SU-DHL-6 (cell line): Measurements from ENCODE around the gene MAP1B.
"Not testable (repeated sequence)": the region's sequence is repeated elsewhere in the genome, so short reads cannot be mapped to it uniquely, and the experiment has no call there.

ENCODE experiments used
- H2AFZ ChIP-seq: fragments of 200-600 bp; sonication (generic); 2 replicates; pipeline ENCODE4 v1.6.1; 2014; ENCODE audit warnings: low read depth, mild to moderate bottlenecking, moderate library complexity, mixed read lengths, antibody characterized with exemption, low read length; ENCODE audit not compliant: severe bottlenecking
- H3F3A ChIP-seq: fragments of 200-600 bp; shearing (Covaris generic); 2 replicates; pipeline ENCODE4 v1.6.0; 2016; ENCODE audit warnings: antibody characterized with exemption, mild to moderate bottlenecking; ENCODE audit not compliant: insufficient read depth
- H3K27ac ChIP-seq: fragments of 200-600 bp; sonication (generic); 2 replicates; pipeline ENCODE4 v1.5.1; 2016; ENCODE audit warnings: low read depth, mild to moderate bottlenecking, low read length, moderate library complexity, mixed read lengths
- H3K27me3 ChIP-seq: fragments of 200-600 bp; sonication (generic), shearing (Covaris generic); 2 replicates; pipeline ENCODE4 v1.6.0; 2014; ENCODE audit warnings: mild to moderate bottlenecking, low read length
- H3K36me3 ChIP-seq: fragments of 200-600 bp; sonication (generic); 2 replicates; pipeline ENCODE4 v1.6.1; 2014; ENCODE audit warnings: mild to moderate bottlenecking, low read length, mixed read lengths
- H3K4me2 ChIP-seq: fragments of 300-600, 200-600 bp; shearing (Covaris generic), sonication (generic); 2 replicates; pipeline ENCODE4 v1.6.0; 2014; ENCODE audit warnings: low read length, low read depth, mild to moderate bottlenecking; ENCODE audit not compliant: poor library complexity, severe bottlenecking
- H3K4me3 ChIP-seq: fragments of 200-600 bp; sonication (generic); 2 replicates; pipeline ENCODE4 v1.5.1; 2014; ENCODE audit warnings: antibody characterized with exemption, low read length, mild to moderate bottlenecking, mixed read lengths; ENCODE audit not compliant: insufficient read depth, poor library complexity, severe bottlenecking
- H3K79me2 ChIP-seq: fragments of 200-600 bp; sonication (generic); 2 replicates; pipeline ENCODE4 v1.6.1; 2014; ENCODE audit warnings: mild to moderate bottlenecking, low read length, moderate library complexity; ENCODE audit not compliant: insufficient read depth
- H3K9ac ChIP-seq: fragments of 200-600 bp; sonication (generic); 2 replicates; pipeline ENCODE4 v1.7.0; 2014; ENCODE audit warnings: mild to moderate bottlenecking, low read length
- H3K9me2 ChIP-seq: fragments of 200-600 bp; sonication (generic); replicated peaks from 2 replicates; pipeline ENCODE4 v1.6.1; 2014; ENCODE audit warnings: low read length; ENCODE audit not compliant: insufficient read depth
- H3K9me3 ChIP-seq: fragments of 200-600 bp; sonication (generic); 2 replicates; pipeline ENCODE4 v1.6.1; 2014; ENCODE audit warnings: low read length, mixed read lengths; ENCODE audit not compliant: insufficient read depth
- H4K20me1 ChIP-seq: fragments of 200-600 bp; sonication (generic); 2 replicates; pipeline ENCODE4 v1.6.1; 2014; ENCODE audit warnings: low read depth, mild to moderate bottlenecking, antibody characterized with exemption, low read length, moderate library complexity, mixed read lengths
- CTCF ChIP-seq: fragments of 200-600 bp; sonication (generic); IDR thresholded peaks from one replicate; pipeline ENCODE4 v1.5.1; 2017; ENCODE audit warnings: antibody characterized with exemption, mild to moderate bottlenecking, low read length, moderate library complexity; ENCODE audit not compliant: insufficient read depth, poor library complexity, severe bottlenecking
- EZH2phosphoT487 ChIP-seq: fragments of 200-600 bp; sonication (generic), shearing (Covaris generic); conservative IDR thresholded peaks from 2 replicates; pipeline ENCODE4 v1.6.1; 2018; ENCODE audit warnings: mild to moderate bottlenecking, antibody characterized with exemption, low read length, moderate library complexity, mixed read lengths

MAP1B gene

GRCh38 chr5:72085319-72085718 lies 22.0 kb upstream of the MAP1B start:
- no peaks in the 10 kb centered on the region for H3K79me2 ChIP-seq
- no peak overlapping the region for H3K27ac ChIP-seq
- H3K4me3 ChIP-seq = no peak overlapping the region
- no peaks in the 10 kb centered on the region for H3K36me3 ChIP-seq
- TF ChIP-seq EZH2phosphoT487 (no peak), CTCF (no peak)
- H3K4me2 ChIP-seq = no peak overlapping the region
- H3K9ac ChIP-seq = no peak overlapping the region
- no peaks in the 10 kb centered on the region for H3K27me3 ChIP-seq
- no peaks in the 10 kb centered on the region for H3K9me3 ChIP-seq
- H4K20me1 ChIP-seq = no peaks in the 10 kb centered on the region
- no peaks in the 10 kb centered on the region for H3K9me2 ChIP-seq
- no peaks in the 10 kb centered on the region for H3F3A ChIP-seq
- no peak overlapping the region for H2AFZ ChIP-seq

GRCh38 chr5:72089713-72090112 lies 17.6 kb upstream of the MAP1B start:
- not testable (repeated sequence) for H2AFZ ChIP-seq, H3K4me2 ChIP-seq, H3F3A ChIP-seq, H3K36me3 ChIP-seq, H3K27me3 ChIP-seq, H3K9me2 ChIP-seq, H3K79me2 ChIP-seq, H3K9me3 ChIP-seq, H3K9ac ChIP-seq, H3K4me3 ChIP-seq, H4K20me1 ChIP-seq, H3K27ac ChIP-seq

GRCh38 chr5:72092074-72092473 lies 15.2 kb upstream of the MAP1B start:
- Histone ChIP-seq H3K9ac (no peak overlapping the region), H3K79me2 (no peaks in the 10 kb centered on the region), H3K27me3 (no peaks in the 10 kb centered on the region), H2AFZ (no peak overlapping the region), H3K36me3 (no peaks in the 10 kb centered on the region), H4K20me1 (no peaks in the 10 kb centered on the region), H3K9me3 (no peaks in the 10 kb centered on the region), H3K4me2 (no peak overlapping the region), H3K27ac (no peak overlapping the region), H3F3A (no peaks in the 10 kb centered on the region), H3K9me2 (no peaks in the 10 kb centered on the region), H3K4me3 (no peak overlapping the region)
- no peak for TF ChIP-seq CTCF
- no peak for TF ChIP-seq EZH2phosphoT487

GRCh38 chr5:72093217-72093616 lies 14.1 kb upstream of the MAP1B start:
- Histone ChIP-seq H3K4me2 (no peak overlapping the region), H2AFZ (no peak overlapping the region), H3K27me3 (no peaks in the 10 kb centered on the region), H3K9me3 (no peaks in the 10 kb centered on the region), H3K27ac (no peak overlapping the region), H3F3A (no peaks in the 10 kb centered on the region), H4K20me1 (no peaks in the 10 kb centered on the region), H3K4me3 (no peak overlapping the region), H3K9ac (no peak overlapping the region), H3K9me2 (no peaks in the 10 kb centered on the region), H3K36me3 (no peaks in the 10 kb centered on the region), H3K79me2 (no peaks in the 10 kb centered on the region)
- TF ChIP-seq EZH2phosphoT487 (no peak), CTCF (no peak)
